HepG2 (cell line): ENCODE measurements around the gene CBX2. TPM values are rescaled to one million over a fixed set of nuclear protein-coding genes. Genes with fewer than 3 reads are reported as not detected.

ENCODE experiments used
- GATA4 ChIP-seq: sonication (generic); IDR thresholded peaks from 2 replicates; pipeline ENCODE4 v1.6.1; 2016; ENCODE audit warnings: antibody characterized with exemption, low read depth, borderline replicate concordance
- HDAC6 ChIP-seq: fragments of 200-600 bp; sonication (generic); IDR thresholded peaks from 2 replicates; pipeline ENCODE4 v1.7.0; 2017; ENCODE audit warnings: mild to moderate bottlenecking, antibody characterized with exemption, low read length, low read depth
- SMYD3 ChIP-seq: sonication (generic); formaldehyde crosslinking; IDR thresholded peaks from 2 replicates; pipeline ENCODE4 v1.8.1; 2023; ENCODE audit warnings: mild to moderate bottlenecking, missing genetic modification reagents
- SNAPC4 ChIP-seq: sonication (generic); formaldehyde crosslinking; IDR thresholded peaks from 2 replicates; pipeline ENCODE4 v1.4.0; 2020; ENCODE audit warnings: mild to moderate bottlenecking, missing genetic modification reagents
- THAP7 ChIP-seq: sonication (generic); formaldehyde crosslinking; IDR thresholded peaks from 2 replicates; pipeline ENCODE4 v1.8.1; 2023; ENCODE audit warnings: mild to moderate bottlenecking, missing genetic modification reagents
- ZNF318 ChIP-seq: sonication (generic); formaldehyde crosslinking; IDR thresholded peaks from 2 replicates; pipeline ENCODE4 v1.4.0; 2020; ENCODE audit warnings: mild to moderate bottlenecking, missing genetic modification reagents
- ZZZ3 ChIP-seq: sonication (generic); formaldehyde crosslinking; IDR thresholded peaks from 2 replicates; pipeline ENCODE4 v1.4.0; 2020; ENCODE audit warnings: missing genetic modification reagents, mild to moderate bottlenecking, borderline replicate concordance
- polyA plus RNA-seq, 8 experiments: library from polyadenylated mRNA; depleted of rRNA in 3 of 8; stranded (reverse) in 7 of 8; unstranded in 1 of 8; fragments of >200 nt; fragmentation: Illumina TruSeq in 4 of 8; extraction: Trizol in 4 of 8; gene quantifications; 2 replicates each; pipeline versions ENCODE4 v1.2.1 to v1.2.3, GENCODE V29; 2011 to 2016; ENCODE audit warnings: low read depth in 4 of 8, missing spikeins in 1 of 8, mixed read lengths in 1 of 8; ENCODE audit not compliant: insufficient read depth in 1 of 8
- total RNA-seq, 5 experiments: library from RNA; depleted of rRNA; stranded (reverse); fragments of >200 nt; fragmentation: Illumina TruSeq; extraction: Trizol; gene quantifications; 2 replicates each; pipeline ENCODE4 v1.2.3, GENCODE V29; 2016; ENCODE audit warnings: low read depth in 1 of 5
- TF ChIP-seq, protein P1 (sequence below): IDR thresholded peaks from 2 replicates; pipeline ENCODE4 v1.6.1; 2016; ENCODE audit warnings: low read depth, borderline replicate concordance
- TF ChIP-seq, protein P2 (sequence below): sonication (generic); formaldehyde crosslinking; IDR thresholded peaks from 2 replicates; pipeline ENCODE4 v1.5.1; 2020; ENCODE audit warnings: mild to moderate bottlenecking, missing genetic modification reagents, borderline replicate concordance

CBX2 gene
- total and polyA plus RNA-seq, 2 of the 13 experiments (the other 11 are each of a cell fraction or from before 2014, with no cell fraction given), result 14.5 to 31.1 TPM

DNA sequence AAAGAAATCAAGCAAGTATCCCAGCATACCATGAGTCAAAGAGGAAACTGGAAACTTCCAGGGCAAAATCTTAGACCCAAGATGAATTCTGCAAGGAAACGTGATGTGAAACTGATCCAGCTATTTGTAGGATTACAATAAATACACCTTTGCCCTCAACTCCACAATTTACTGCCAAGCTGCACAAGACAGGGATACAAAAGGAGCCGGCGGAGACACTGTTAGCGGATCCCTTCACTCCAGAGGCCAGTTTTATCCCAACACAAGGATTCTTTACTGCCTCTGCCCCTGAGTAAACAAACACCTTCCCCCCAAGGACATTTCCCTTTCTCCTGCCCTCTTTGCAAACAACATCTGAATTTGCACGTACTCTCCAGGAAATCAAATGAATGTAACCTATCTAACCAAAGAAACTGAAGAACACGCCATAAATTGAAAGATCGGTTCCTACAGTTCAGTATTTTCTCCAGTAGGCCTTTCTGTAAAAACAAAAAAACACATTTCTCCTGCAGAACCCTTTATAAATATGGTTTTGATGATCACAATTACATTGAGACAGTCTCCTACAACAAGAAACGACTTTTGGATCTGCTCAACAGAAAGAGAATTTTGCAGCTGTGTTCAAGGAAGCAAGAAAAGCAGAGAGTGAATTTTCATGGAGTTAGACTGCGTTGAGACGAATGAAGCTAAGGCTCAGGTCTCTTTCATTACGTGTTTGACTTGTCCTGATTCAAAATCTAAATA lies 1.4 kb upstream of the CBX2 start (continued):
- no peak for TF ChIP-seq ZNF318 (CRISPR knock-in tag)
- TF ChIP-seq ZZZ3 (CRISPR knock-in tag), result no peak
- peak; percentile 67; the same call in 1 of the 2 replicates for TF ChIP-seq GATA4
- TF ChIP-seq, protein P1, sequence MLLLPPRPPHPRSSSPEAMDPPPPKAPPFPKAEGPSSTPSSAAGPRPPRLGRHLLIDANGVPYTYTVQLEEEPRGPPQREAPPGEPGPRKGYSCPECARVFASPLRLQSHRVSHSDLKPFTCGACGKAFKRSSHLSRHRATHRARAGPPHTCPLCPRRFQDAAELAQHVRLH, result peak; percentile 29; the same call in 1 of the 2 replicates
- TF ChIP-seq THAP7 (CRISPR knock-in tag), result no peak
- TF ChIP-seq, protein P2, sequence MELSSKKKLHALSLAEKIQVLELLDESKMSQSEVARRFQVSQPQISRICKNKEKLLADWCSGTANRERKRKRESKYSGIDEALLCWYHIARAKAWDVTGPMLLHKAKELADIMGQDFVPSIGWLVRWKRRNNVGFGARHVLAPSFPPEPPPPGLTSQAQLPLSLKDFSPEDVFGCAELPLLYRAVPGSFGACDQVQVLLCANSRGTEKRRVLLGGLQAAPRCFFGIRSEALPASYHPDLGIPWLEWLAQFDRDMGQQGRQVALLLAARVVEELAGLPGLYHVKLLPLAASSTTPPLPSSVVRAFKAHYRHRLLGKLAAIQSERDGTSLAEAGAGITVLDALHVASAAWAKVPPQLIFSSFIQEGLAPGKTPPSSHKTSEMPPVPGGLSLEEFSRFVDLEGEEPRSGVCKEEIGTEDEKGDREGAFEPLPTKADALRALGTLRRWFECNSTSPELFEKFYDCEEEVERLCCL, result no peak
- no peak for TF ChIP-seq SNAPC4
- no peak for TF ChIP-seq SMYD3
- TF ChIP-seq HDAC6, result no peak
